ENCODE results near the gene NTM.

NTM gene

DNA sequence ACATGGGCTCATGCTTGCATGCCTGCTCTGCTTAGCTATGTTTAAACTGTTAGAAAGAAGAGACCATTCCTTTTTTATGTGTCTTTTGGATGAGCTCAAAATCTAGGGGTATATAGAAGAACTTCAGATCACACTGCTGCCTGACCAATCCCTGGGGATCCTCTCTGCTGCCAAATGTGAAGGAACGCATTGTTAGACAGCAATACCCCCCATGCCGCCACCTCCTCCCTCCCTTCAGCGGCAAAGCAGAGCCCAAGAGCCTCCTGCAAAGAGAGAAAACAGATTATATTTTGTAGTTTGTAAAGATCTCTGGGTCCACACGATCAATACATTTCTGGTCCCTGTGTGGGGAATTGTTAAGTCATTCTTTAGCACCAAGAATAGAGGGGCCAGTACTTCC lies 677.6 kb downstream of the NTM start:
- Histone ChIP-seq H3K4me1 (ENCODE audit: insufficient read depth, poor library complexity, severe bottlenecking) (peaks cover 11% of the 10 kb centered on the region), H3K4me3 (ENCODE audit: severe bottlenecking) (no peak overlapping the region), H3K9me3 (ENCODE audit: severe bottlenecking) (no peaks in the 10 kb centered on the region), H3K36me3 (ENCODE audit: low read depth) (no peaks in the 10 kb centered on the region), H3K27me3 (ENCODE audit: insufficient read depth, poor library complexity, severe bottlenecking) (no peaks in the 10 kb centered on the region), H3K27ac (ENCODE audit: poor library complexity, severe bottlenecking) (no peak overlapping the region)
- TF ChIP-seq, protein P1, sequence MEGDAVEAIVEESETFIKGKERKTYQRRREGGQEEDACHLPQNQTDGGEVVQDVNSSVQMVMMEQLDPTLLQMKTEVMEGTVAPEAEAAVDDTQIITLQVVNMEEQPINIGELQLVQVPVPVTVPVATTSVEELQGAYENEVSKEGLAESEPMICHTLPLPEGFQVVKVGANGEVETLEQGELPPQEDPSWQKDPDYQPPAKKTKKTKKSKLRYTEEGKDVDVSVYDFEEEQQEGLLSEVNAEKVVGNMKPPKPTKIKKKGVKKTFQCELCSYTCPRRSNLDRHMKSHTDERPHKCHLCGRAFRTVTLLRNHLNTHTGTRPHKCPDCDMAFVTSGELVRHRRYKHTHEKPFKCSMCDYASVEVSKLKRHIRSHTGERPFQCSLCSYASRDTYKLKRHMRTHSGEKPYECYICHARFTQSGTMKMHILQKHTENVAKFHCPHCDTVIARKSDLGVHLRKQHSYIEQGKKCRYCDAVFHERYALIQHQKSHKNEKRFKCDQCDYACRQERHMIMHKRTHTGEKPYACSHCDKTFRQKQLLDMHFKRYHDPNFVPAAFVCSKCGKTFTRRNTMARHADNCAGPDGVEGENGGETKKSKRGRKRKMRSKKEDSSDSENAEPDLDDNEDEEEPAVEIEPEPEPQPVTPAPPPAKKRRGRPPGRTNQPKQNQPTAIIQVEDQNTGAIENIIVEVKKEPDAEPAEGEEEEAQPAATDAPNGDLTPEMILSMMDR (IDR thresholded peaks at IDR 0.05; ENCODE audit: poor library complexity, severe bottlenecking): no peak
- DNase-seq (ENCODE audit: low spot score) (no peak), ATAC-seq (ENCODE audit: low read depth) (no peak)

DNA sequence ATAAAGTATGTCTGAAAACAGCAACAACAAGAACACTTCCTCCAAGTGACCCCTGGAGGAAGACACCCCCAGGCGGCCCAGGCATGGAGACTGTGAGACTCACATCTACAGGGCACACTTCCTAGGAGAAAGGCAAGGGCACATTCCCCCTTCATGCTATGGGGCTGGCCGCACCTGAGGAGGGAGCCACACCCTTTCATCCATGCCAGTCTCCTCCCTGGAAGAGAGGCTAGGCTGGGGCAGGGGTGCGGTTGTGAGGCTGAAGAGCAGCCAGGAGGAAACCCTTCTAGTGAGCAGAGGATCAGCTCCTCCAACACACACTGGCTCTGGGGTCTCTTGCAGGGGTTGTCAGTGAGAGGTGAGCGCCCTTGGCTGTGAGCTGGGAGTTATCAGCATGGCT lies 678.8 kb downstream of the NTM start:
- Histone ChIP-seq H3K36me3 (ENCODE audit: low read depth) (no peaks in the 10 kb centered on the region), H3K27ac (ENCODE audit: poor library complexity, severe bottlenecking) (no peak overlapping the region), H3K4me3 (ENCODE audit: severe bottlenecking) (no peak overlapping the region), H3K9me3 (ENCODE audit: severe bottlenecking) (no peaks in the 10 kb centered on the region), H3K4me1 (ENCODE audit: insufficient read depth, poor library complexity, severe bottlenecking) (peaks cover 11% of the 10 kb centered on the region), H3K27me3 (ENCODE audit: insufficient read depth, poor library complexity, severe bottlenecking) (no peaks in the 10 kb centered on the region)
- DNase-seq (ENCODE audit: low spot score): no peak
- TF ChIP-seq, protein P1 (IDR thresholded peaks at IDR 0.05; ENCODE audit: poor library complexity, severe bottlenecking): no peak
- ATAC-seq (ENCODE audit: low read depth): no peak

DNA sequence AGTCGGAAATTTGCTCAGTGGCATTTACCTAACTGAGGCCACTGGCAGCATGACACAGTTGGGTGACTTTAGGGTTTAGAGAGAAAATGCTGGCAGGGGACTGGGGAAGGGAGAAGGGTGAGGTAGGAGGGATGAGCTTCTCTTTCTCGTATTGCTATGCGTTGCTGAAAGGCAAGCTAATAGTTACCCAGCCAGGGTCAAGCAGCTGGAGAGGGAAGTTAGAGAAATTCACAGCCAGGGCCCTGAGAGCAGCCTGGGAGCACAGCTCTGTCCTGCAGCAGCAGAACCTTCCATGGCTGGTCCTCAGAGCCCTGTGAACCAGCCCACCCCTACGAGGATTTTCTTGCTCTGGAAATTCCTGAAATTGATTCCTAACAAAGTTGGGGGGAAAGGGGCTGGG lies 679.6 kb downstream of the NTM start:
- Histone ChIP-seq H3K36me3 (ENCODE audit: low read depth) (no peaks in the 10 kb centered on the region), H3K4me1 (ENCODE audit: insufficient read depth, poor library complexity, severe bottlenecking) (peaks cover 20% of the 10 kb centered on the region), H3K27me3 (ENCODE audit: insufficient read depth, poor library complexity, severe bottlenecking) (no peaks in the 10 kb centered on the region), H3K4me3 (ENCODE audit: severe bottlenecking) (no peak overlapping the region), H3K9me3 (ENCODE audit: severe bottlenecking) (no peaks in the 10 kb centered on the region), H3K27ac (ENCODE audit: poor library complexity, severe bottlenecking) (no peak overlapping the region)
- DNase-seq (ENCODE audit: low spot score) (no peak), ATAC-seq (ENCODE audit: low read depth) (no peak)
- TF ChIP-seq, protein P1 (IDR thresholded peaks at IDR 0.05; ENCODE audit: poor library complexity, severe bottlenecking): no peak

DNA sequence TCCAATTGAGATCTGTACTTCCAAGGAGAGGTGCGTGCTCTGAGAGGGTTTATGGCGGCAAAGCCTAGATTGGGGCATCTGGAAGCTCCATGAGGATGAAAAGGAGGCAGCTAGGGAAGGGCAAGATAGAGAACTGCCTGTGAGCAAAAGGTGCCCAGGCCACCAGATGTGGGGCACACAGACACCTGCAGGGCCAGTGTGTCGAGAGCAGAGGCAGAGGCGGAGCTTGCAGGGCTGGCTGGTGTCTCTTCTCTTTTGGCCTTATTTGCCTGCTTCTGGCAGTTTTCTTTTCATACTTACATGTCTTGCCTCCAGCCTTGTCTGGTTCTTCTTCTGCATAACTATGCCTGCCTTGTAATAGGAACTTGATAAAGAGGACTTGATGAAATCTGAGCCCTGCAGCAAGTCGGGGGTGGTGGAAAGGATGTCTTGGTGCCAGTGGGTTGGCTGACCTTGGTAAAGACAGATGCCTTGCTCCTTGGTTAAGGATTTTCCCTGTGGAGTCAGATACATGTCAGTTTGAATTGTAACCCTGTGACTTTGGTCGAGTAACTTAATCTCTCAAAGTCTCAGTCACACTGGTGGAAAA lies 680.3 kb downstream of the NTM start:
- no peak for DNase-seq (ENCODE audit: low spot score)
- Histone ChIP-seq H3K27me3 (ENCODE audit: insufficient read depth, poor library complexity, severe bottlenecking) (no peaks in the 10 kb centered on the region), H3K4me1 (ENCODE audit: insufficient read depth, poor library complexity, severe bottlenecking) (peaks cover 25% of the 10 kb centered on the region), H3K36me3 (ENCODE audit: low read depth) (no peaks in the 10 kb centered on the region), H3K27ac (ENCODE audit: poor library complexity, severe bottlenecking) (peak overlapping the region; percentile 98), H3K4me3 (ENCODE audit: severe bottlenecking) (no peak overlapping the region), H3K9me3 (ENCODE audit: severe bottlenecking) (no peaks in the 10 kb centered on the region)
- TF ChIP-seq, protein P1 (IDR thresholded peaks at IDR 0.05; ENCODE audit: poor library complexity, severe bottlenecking): no peak
- no peak for ATAC-seq (ENCODE audit: low read depth)

DNA sequence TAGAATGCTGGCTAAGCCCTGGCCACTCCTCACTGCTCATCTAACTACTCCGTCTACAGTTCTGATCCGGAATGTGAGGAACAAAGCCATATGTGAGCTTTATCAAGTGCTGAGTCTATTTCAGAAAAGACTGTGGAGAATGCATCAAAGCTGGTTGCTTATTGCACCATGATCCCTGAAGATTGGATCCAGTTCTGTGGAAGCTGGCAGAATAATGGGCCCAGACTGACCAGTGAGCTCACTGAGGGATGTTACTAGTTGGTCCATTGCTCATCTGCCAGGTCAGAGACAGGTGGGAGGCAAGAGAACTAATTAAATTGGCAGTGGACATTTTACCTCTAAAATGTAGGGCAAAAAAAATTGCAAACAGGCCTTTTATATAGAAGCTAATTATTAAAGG lies 681.3 kb downstream of the NTM start:
- Histone ChIP-seq H3K4me1 (ENCODE audit: insufficient read depth, poor library complexity, severe bottlenecking) (peaks cover 25% of the 10 kb centered on the region), H3K4me3 (ENCODE audit: severe bottlenecking) (no peak overlapping the region), H3K27me3 (ENCODE audit: insufficient read depth, poor library complexity, severe bottlenecking) (no peaks in the 10 kb centered on the region), H3K27ac (ENCODE audit: poor library complexity, severe bottlenecking) (peak overlapping the region; percentile 98), H3K36me3 (ENCODE audit: low read depth) (no peaks in the 10 kb centered on the region), H3K9me3 (ENCODE audit: severe bottlenecking) (no peaks in the 10 kb centered on the region)
- TF ChIP-seq, protein P1 (IDR thresholded peaks at IDR 0.05; ENCODE audit: poor library complexity, severe bottlenecking): no peak
- DNase-seq (ENCODE audit: low spot score): no peak
- ATAC-seq (ENCODE audit: low read depth): no peak
